GM19438 (cell line): Measurements from ENCODE around the gene SLC27A1.
"Not testable (repeated sequence)": the region's sequence is repeated elsewhere in the genome, so short reads cannot be mapped to it uniquely, and the experiment has no call there.

Source experiments
- ATAC-seq: cut with Tn5 transposase; IDR thresholded peaks from one replicate; pipeline ENCODE4 v1.9.1; 2021; ENCODE audit warnings: low read depth; ENCODE audit not compliant: unreplicated experiment

Gene SLC27A1

DNA sequence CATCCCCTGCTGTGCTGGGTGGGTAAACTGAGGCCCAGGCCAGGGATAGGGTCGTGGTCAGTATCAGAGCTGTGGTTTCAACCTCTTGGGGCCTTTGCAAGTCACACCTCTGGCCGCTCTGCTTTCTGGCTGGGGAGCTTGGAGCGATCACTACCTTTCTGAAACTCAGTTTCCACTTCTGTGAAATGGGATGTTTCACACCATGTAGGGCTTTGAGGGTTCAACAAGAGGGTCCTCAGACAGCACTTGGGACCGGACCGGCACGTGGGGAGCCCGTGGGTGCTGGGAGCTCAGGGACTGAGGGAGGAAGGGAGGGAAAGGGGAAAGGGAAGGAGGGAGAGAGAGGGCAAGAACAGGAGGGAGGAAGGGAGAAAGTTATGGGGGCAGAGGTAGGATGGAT lies 62.2 kb downstream of the SLC27A1 start:
- no peak for ATAC-seq

DNA sequence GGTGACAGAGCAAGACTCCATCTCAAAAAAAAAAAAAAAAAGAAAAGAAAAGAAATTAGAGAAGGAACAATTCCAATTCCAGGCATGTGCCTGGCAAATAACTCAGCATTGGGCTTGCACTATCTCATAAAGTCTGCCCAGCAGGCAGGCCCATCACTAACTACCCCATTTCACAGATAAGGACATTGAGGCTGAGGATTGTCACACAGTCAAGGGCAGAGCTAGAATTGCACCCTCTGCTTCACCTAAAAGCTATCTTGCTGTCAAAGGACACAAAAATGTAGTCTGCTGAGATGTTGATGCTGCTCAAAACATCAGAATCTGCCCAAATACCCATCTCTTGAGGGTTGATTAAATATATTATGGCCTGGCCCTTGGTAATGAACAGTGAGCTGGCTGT lies 64.4 kb downstream of the SLC27A1 start:
- no peak for ATAC-seq

- ATAC-seq, result no peak
Measured at GRCh38 chr19:17536955-17537354, 66.6 kb downstream of the SLC27A1 start.

DNA sequence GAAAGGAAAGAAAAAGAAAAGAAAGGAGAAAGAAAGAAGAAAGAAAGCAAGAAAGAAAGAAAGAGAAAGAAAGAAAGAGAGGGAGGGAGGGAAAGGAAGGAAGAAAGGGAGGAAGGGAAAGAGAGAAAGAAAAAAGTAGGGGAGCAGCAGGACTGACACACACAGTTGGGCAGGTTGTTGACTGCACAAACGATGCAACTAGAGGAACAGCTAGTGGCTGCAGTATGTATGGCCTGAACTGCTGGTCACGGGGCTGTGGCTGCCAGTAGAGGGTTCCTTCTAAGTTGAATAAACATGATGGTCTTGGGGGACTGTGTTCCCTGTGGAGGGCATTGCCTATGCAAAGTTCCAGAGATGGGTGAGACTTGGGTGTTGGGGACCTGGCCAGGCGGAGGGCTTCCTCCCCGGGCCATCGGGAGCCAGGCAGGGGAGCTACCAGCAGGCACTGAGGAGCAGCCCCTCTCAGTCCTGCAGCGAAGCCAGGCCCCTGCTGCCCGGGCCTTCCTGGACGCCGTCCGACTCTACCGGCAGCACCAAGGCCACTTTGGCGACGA lies 68.4 kb downstream of the SLC27A1 start:
- ATAC-seq, result no peak

- peak; percentile 71 for ATAC-seq
Measured at GRCh38 chr19:17539238-17540117, 69.2 kb downstream of the SLC27A1 start.

DNA sequence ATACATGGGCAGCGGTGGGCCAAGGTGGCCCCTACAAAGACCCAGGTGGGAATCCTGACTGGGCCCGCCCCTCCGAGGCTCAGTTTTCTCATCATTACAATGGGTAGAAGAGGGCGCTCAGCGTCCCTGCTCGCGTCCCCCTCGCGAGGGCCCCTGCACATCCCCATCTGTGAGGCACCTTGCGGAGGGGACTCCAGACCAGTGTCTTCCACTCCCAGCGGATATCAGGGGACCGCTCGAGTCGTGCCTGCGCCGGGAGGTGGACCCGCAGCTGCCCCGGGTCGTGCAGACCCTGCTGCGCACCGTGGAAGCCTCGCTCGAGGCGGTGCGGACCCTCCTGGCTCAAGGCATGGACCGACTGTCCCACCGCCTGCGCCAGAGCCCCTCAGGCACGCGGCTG lies 69.8 kb downstream of the SLC27A1 start:
- no peak for ATAC-seq

DNA sequence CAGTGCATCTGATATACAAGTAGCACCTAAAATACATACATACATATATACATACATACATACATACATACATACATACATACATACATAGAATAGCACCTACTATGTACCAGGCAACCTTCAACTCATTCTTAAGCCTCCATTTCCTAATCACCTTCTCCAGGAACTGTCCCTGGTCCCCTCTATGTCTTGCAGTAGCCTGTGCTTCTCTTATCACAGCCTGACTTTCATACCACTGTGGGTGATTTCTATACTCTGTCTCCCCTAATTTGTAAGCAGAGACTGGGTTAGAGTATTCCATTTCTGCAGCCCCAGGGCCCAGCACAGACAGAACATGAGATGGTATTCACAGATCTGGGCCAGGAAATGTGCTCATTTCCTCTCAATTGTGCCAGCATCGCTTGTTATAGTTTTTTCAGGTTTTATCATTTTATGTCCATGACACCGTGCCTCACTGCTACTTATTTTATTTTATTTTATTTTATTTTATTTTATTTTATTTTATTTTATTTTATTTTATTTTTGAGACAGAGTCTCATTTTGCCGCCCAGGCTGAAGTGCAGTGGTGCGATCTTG lies 70.9 kb downstream of the SLC27A1 start:
- no peak for ATAC-seq

DNA sequence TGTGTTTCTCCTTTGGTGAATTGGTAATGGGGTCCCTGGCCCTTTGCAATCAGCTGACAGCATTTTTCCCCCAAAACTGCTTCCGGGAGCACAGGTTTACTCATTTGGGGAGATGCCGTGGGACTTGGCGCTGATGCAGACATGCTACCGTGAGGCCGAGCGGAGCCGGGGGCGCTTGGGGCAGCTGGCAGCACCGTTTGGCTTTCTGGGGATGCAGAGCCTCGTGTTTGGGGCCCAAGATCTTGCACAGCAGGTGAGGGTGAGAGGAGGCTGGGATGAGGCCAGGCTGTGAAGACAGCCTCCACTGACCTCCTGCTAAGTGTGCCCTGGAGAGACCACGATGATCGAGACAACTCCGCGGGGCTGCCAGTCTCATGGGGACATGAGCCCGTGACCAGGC lies 71.7 kb downstream of the SLC27A1 start:
- ATAC-seq, result no peak

DNA sequence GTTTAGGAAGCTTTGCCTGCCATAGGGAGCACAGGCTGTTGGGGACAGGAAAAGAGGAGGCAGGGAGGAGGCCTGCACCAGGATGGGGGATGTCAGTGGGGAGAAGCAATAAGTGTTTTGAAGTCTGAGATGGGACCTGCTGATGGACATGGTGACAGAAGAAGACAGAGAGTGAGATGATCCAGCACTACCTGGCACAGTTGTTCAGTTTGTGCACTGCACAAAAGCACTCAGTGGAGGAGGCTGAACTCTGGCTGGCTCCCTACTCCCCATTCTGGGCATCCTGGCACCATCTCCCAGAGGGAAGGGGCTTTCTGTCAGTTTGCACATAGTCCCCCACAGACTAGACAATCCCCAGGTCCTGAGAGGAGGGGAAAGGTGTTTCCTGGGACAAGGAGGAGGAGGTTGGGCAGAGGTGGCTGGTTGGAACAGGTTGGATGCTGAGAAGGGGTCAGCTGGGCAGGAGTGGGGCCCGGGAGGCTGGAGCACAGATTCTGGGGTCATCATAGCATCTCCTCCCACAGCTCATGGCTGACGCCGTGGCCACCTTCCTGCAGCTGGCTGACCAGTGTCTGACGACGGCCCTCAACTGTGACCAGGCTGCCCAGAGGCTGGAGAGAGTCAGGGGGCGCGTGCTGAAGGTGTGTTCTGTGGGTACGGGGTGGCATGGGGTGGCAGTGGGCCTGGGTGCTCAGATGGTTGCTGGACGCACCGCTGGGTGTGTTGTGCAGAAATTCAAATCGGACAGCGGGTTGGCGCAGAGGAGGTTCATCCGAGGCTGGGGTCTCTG lies 72.7 kb downstream of the SLC27A1 start:
- no peak for ATAC-seq

DNA sequence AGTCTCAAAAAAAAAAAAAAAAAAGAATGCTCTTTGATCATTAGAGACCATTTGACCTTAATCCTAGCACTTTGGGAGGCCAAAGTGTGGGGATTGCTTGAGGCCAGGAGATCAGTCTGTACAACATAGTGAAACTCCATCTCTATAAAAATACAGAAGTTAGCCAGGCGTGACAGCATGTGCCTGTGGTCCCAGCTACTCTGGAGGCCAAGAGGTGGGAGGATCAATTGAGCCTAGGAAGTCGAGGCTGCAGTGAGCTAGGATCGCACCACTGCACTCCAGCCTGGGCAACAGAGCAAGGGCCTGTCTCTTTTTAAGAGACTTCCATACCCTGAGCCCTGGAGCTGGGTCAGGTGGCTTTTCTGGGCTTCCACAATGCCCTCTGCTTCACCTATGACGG lies 73.7 kb downstream of the SLC27A1 start:
- ATAC-seq, result no peak

GRCh38 chr19:17544418-17544817 lies 74.1 kb downstream of the SLC27A1 start:
- ATAC-seq, result no peak

GRCh38 chr19:17548145-17548544 lies 77.8 kb downstream of the SLC27A1 start:
- no peak for ATAC-seq

GRCh38 chr19:17549085-17549740 lies 78.9 kb downstream of the SLC27A1 start:
- no peak for ATAC-seq

GRCh38 chr19:17550076-17550667 lies 79.8 kb downstream of the SLC27A1 start:
- no peak for ATAC-seq

GRCh38 chr19:17552735-17553134 lies 82.4 kb downstream of the SLC27A1 start:
- ATAC-seq, result not testable (repeated sequence)

DNA sequence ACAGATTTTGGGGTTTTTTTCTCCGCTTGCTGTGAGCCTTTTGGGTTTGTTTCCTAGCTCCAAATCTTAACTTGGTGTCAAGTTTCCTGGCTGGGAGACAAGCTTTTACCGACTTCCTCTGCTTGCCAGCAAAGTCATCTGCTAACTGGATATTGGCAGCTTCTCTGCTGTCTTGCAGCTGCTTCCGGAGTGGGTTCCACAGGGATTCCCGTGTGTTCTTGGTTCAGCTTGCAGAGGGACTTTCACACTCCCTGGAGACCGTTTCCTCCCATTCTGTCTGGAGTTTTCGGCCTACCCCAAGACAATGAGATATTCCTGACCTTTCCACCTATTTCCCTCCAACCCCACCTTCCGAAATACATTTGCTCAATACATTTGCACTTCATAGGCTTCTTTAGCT lies 82.9 kb downstream of the SLC27A1 start:
- ATAC-seq, result no peak

GRCh38 chr19:17554968-17555479 lies 84.7 kb downstream of the SLC27A1 start:
- no peak for ATAC-seq

- no peak for ATAC-seq
Measured at GRCh38 chr19:17555480-17555928, 85.2 kb downstream of the SLC27A1 start, which contains the start of gene COLGALT1. Gene COLGALT1 (plus strand): TSS chr19:17555649. CDS start chr19:17555714, 65 bp downstream.
